Caco-2 (cell line): ENCODE measurements around the gene TCTN3. TPM values are rescaled to one million over a fixed set of nuclear protein-coding genes. Genes with fewer than 3 reads are reported as not detected.
"Not testable (repeated sequence)": the region's sequence is repeated elsewhere in the genome, so short reads cannot be mapped to it uniquely, and the experiment has no call there.

ENCODE experiments used
- BruUV-seq: library from RNA; stranded (reverse); fragments of 400-500 nt; replicated peaks from 2 replicates; lab custom pipeline; 2021; lab: Mats Ljungman, UMichigan
- CTCF ChIA-PET: fragments of 300-600 bp; sonication (Branson Sonifier 250); formaldehyde crosslinking; loops from one replicate; lab custom pipeline; 2022; ENCODE audit warnings: antibody characterized with exemption; lab: Charles Lee
- POLR2A ChIA-PET: fragments of 300-600 bp; sonication (Branson Sonifier 250); formaldehyde crosslinking; loops from one replicate; lab custom pipeline; 2022; ENCODE audit warnings: antibody characterized with exemption; lab: Charles Lee
- DNase-seq, 2 experiments: peaks; one replicate each; pipeline versions ENCODE4 v3.0.0 to v3.0.0-alpha.2; 2020 to 2022
- H3K27me3 ChIP-seq: replicated peaks from 2 replicates; pipeline ENCODE4 v1.6.0; 2011; ENCODE audit warnings: low read length; ENCODE audit not compliant: control insufficient read depth, insufficient read depth
- H3K36me3 ChIP-seq: 2 replicates; pipeline ENCODE4 v1.5.1; 2011; ENCODE audit warnings: low read length; ENCODE audit not compliant: control insufficient read depth, insufficient read depth
- H3K4me1 ChIP-seq: fragments of 250-450 bp; sonication (Bioruptor Pico); 2 replicates; pipeline ENCODE4 v1.5.1; 2020; ENCODE audit warnings: mild to moderate bottlenecking
- H3K4me3 ChIP-seq: 2 replicates; pipeline ENCODE4 v1.5.1; 2011; ENCODE audit warnings: low read depth, mild to moderate bottlenecking, control low read depth, low read length
- H3K9me3 ChIP-seq: fragments of 250-450 bp; sonication (Bioruptor Pico); 2 replicates; pipeline ENCODE4 v1.5.1; 2020; ENCODE audit warnings: mild to moderate bottlenecking, moderate library complexity
- H3K27ac Mint-ChIP-seq: one replicate; pipeline ENCODE4 v1.8.0; 2022; ENCODE audit warnings: mixed read lengths; ENCODE audit not compliant: unreplicated experiment
- H3K27me3 Mint-ChIP-seq: one replicate; pipeline ENCODE4 v1.8.0; 2022; ENCODE audit warnings: mixed read lengths; ENCODE audit not compliant: insufficient read depth, unreplicated experiment
- H3K36me3 Mint-ChIP-seq: one replicate; pipeline ENCODE4 v1.8.0; 2022; ENCODE audit warnings: mild to moderate bottlenecking, mixed read lengths; ENCODE audit not compliant: insufficient read depth, unreplicated experiment
- H3K4me1 Mint-ChIP-seq: one replicate; pipeline ENCODE4 v1.8.0; 2022; ENCODE audit warnings: low read depth, mixed read lengths; ENCODE audit not compliant: unreplicated experiment
- H3K4me3 Mint-ChIP-seq: one replicate; pipeline ENCODE4 v1.8.0; 2022; ENCODE audit warnings: mild to moderate bottlenecking, moderate library complexity, mixed read lengths; ENCODE audit not compliant: unreplicated experiment
- H3K9me3 Mint-ChIP-seq: one replicate; pipeline ENCODE4 v1.8.0; 2022; ENCODE audit warnings: mixed read lengths; ENCODE audit not compliant: unreplicated experiment
- CTCF ChIP-seq, 2 experiments: fragments of 200-600 bp in 1 of 2; IDR thresholded peaks; 1 replicate in 1 of 2; 2 replicates in 1 of 2; pipeline versions ENCODE4 v1.5.1 to v1.8.0; 2011 to 2022; ENCODE audit warnings: antibody characterized with exemption in 1 of 2, control low read depth in 1 of 2, inconsistent platforms in 1 of 2, low read depth in 1 of 2, low read length in 1 of 2, mild to moderate bottlenecking in 1 of 2, moderate library complexity in 1 of 2; ENCODE audit not compliant: insufficient read depth in 1 of 2, severe bottlenecking in 1 of 2, unreplicated experiment in 1 of 2
- intact Hi-C: fragments of 100-400 bp; cut with micrococcal nuclease; formaldehyde crosslinking; loops from one replicate; pipeline ENCODE4 v1.10.0; 2022; ENCODE audit not compliant: unreplicated experiment
- total RNA-seq: library from RNA; stranded (reverse); gene quantifications from 2 replicates; pipeline ENCODE4 v1.2.3, GENCODE V29; 2022

The TCTN3 gene
- total RNA-seq, 1 experiment from 2014 or later: 52.1 TPM

- peaks cover 78% of the 10 kb centered on the region for H3K36me3 Mint-ChIP-seq
- no peak overlapping the region for H3K4me3 Mint-ChIP-seq
- CTCF ChIA-PET: interaction anchor here (1.3 kb wide), 1 partner anchor 10 kb away, joined by 5 read pairs; the partner anchor contains the start of gene TCTN3
Measured at GRCh38 chr10:95683966-95684365, 9.8 kb downstream of the TCTN3 start.

DNA sequence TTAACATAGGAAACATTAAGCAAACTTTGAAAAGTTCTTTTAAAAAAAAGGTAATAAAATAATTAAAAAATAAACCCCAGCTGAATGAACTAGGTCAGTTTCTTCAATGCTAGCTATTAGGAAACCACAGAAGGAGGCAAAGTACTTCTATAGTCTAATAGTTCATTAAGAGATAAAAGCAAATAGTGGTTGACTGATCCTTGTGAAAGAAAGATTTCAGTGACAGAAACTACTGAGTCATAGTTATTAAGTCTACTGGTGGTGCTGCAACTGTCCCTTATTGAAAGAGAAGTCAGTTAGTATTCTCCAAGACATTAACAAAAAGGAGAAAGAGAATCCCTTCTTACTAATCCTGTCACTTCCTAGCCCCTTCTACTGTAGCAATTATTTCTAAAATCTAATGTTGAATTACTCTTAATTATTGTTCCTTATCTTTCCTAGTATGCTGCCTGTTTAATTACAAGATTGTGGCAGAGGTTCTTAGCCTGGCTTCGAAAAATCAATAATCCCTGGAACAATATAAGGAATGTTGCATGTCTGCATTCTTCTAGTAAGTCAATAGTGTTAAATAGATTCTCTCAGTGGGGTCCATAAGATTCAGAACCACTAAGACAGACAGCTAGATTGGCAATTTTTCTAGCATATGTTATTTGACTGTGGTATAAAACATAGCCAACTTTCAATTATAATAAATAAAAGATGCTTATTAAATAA is 18.2 kb downstream of the TCTN3 start:
- intact Hi-C loops: loop anchor here (1.0 to 2.0 kb wide), 3 partner anchors 19 to 40 kb away; partner anchors contain the start of gene ALDH18A1
- peaks cover 3% of the 10 kb centered on the region; the same call in 1 of the 2 replicates for H3K36me3 ChIP-seq
- H3K4me3 ChIP-seq: no peak overlapping the region
- CTCF ChIA-PET: interaction anchor here (1.5 kb wide), 1 partner anchor 18 kb away, joined by 16 read pairs; the partner anchor contains the start of gene TCTN3
- DNase-seq: peak in 1 of 2 experiments; percentile 67
- TF ChIP-seq CTCF (IDR thresholded peaks at IDR 0.05; ENCODE audit: insufficient read depth in 1 of 2, low read depth in 1 of 2, low read length in 1 of 2, severe bottlenecking in 1 of 2, unreplicated experiment in 1 of 2): no peak
- BruUV-seq: TSS peak; percentile 80
- Mint-ChIP-seq H3K9me3 (no peaks in the 10 kb centered on the region), H3K4me3 (peak overlapping the region; percentile 53), H3K27me3 (no peaks in the 10 kb centered on the region), H3K27ac (peak overlapping the region; percentile 90), H3K4me1 (peaks cover 5% of the 10 kb centered on the region), H3K36me3 (peaks cover 34% of the 10 kb centered on the region)
- no peaks in the 10 kb centered on the region for H3K27me3 ChIP-seq
- no peaks in the 10 kb centered on the region for H3K9me3 ChIP-seq
- peaks cover 27% of the 10 kb centered on the region for H3K4me1 ChIP-seq
- POLR2A ChIA-PET: interaction anchor here (1.0 to 1.6 kb wide), 3 partner anchors 17 to 19 kb away, joined by 3 to 8 read pairs (median 4); partner anchors contain the start of gene TCTN3

More at GRCh38 chr10:95683966-95684365, 9.8 kb downstream of the TCTN3 start:
- no TSS peak for BruUV-seq
- Mint-ChIP-seq H3K4me1 (peaks cover 4% of the 10 kb centered on the region), H3K27ac (no peak overlapping the region), H3K9me3 (no peaks in the 10 kb centered on the region), H3K27me3 (no peaks in the 10 kb centered on the region)
- H3K36me3 ChIP-seq: peaks cover 5% of the 10 kb centered on the region; the same call in 1 of the 2 replicates
- no peak for TF ChIP-seq CTCF (IDR thresholded peaks at IDR 0.05; ENCODE audit: insufficient read depth in 1 of 2, low read depth in 1 of 2, low read length in 1 of 2, severe bottlenecking in 1 of 2, unreplicated experiment in 1 of 2)
- no peaks in the 10 kb centered on the region for H3K27me3 ChIP-seq
- DNase-seq: no peak
- intact Hi-C loops: no loop called here
- H3K9me3 ChIP-seq: no peaks in the 10 kb centered on the region
- POLR2A ChIA-PET: no interaction called here
- no peaks in the 10 kb centered on the region for H3K4me1 ChIP-seq
- no peak overlapping the region for H3K4me3 ChIP-seq

DNA sequence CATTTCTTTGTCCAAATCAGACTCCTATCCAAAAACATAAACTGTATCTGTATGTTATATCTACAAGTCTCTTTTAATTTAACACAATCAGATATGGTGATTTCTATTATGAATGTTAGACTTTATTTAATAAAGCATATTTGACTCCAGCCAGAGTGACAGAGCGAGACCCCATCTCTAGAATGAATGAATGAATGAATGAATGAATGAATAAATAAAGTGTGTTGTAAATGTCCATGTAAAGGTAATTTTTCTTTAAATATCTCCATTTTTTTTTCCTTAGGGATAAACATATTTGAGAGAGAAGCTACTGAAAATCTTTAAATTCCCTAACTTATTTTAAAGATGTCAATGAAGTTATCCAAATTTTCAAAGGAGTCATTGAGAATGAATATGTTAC is 19.1 kb downstream of the TCTN3 start:
- Histone ChIP-seq H3K36me3 (no peaks in the 10 kb centered on the region), H3K9me3 (no peaks in the 10 kb centered on the region), H3K27me3 (no peaks in the 10 kb centered on the region), H3K4me3 (no peak overlapping the region), H3K4me1 (peaks cover 27% of the 10 kb centered on the region)
- no peak for TF ChIP-seq CTCF (IDR thresholded peaks at IDR 0.05; ENCODE audit: insufficient read depth in 1 of 2, low read depth in 1 of 2, low read length in 1 of 2, severe bottlenecking in 1 of 2, unreplicated experiment in 1 of 2)
- Mint-ChIP-seq H3K4me1 (peaks cover 5% of the 10 kb centered on the region), H3K9me3 (no peaks in the 10 kb centered on the region), H3K4me3 (no peak overlapping the region), H3K27ac (peak overlapping the region; percentile 90), H3K27me3 (no peaks in the 10 kb centered on the region), H3K36me3 (peaks cover 25% of the 10 kb centered on the region)
- no TSS peak for BruUV-seq
- ChIA-PET CTCF (interaction anchor here (1.5 kb wide), 1 partner anchor 19 kb away, joined by 16 read pairs; the partner anchor contains the start of gene TCTN3), POLR2A (interaction anchor here (1.0 to 1.6 kb wide), 3 partner anchors 18 to 19 kb away, joined by 3 to 8 read pairs (median 4); partner anchors contain the start of gene TCTN3)
- DNase-seq: no peak
- intact Hi-C loops: loop anchor here (1.0 to 2.0 kb wide), 3 partner anchors 18 to 39 kb away; partner anchors contain the start of gene ALDH18A1

DNA sequence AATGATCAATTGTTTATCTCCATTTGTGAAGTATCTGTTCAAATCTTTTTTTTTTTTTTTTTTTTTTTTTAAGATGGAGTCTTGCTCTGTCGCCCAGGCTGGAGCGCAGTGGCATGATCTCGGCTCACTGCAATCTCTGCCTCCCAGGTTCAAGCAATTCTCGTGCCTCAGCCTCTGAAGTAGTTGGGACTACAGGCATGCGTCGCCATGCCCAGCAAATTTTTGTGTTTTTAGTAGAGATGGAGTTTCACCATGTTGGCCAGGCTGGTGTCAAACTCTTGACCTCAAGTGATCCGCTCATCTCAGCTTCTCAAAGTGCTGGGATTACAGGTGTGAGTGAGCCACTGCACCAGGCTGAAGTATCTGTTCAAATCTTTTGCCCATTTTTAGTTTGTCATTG is 21.1 kb downstream of the TCTN3 start:
- H3K27me3 Mint-ChIP-seq, intact Hi-C loops, CTCF ChIA-PET, H3K27me3 ChIP-seq, H3K4me1 Mint-ChIP-seq, H3K9me3 Mint-ChIP-seq, H3K9me3 ChIP-seq, POLR2A ChIA-PET, H3K4me3 ChIP-seq, H3K36me3 ChIP-seq, BruUV-seq, DNase-seq, H3K27ac Mint-ChIP-seq, H3K4me3 Mint-ChIP-seq: not testable (repeated sequence)
- peaks cover 22% of the 10 kb centered on the region for H3K36me3 Mint-ChIP-seq
- H3K4me1 ChIP-seq: peaks cover 27% of the 10 kb centered on the region
